SK-N-SH (cell line): ENCODE results near the gene SCARB2. TPM values are rescaled to one million over a fixed set of nuclear protein-coding genes. Genes with fewer than 3 reads are reported as not detected.

Experiments
- CTCF ChIA-PET: fragments of 300-600, 350-600 bp; formaldehyde crosslinking; extraction: SDS; loops from one replicate; lab custom pipeline; 2021; lab: Yijun Ruan, JAX
- POLR2A ChIA-PET: fragments of 350-600 bp; sonication (Branson Sonifier 250); formaldehyde crosslinking; extraction: SDS; loops from one replicate; lab custom pipeline; 2020; ENCODE audit warnings: antibody characterized with exemption, inconsistent platforms; lab: Yijun Ruan, JAX
- DNase-seq: peaks from one replicate; pipeline ENCODE4 v3.0.0; 2012
- H2AFZ ChIP-seq: fragments of 200-600 bp; sonication (generic); 2 replicates; pipeline ENCODE4 v1.8.1; 2016; ENCODE audit warnings: antibody characterized with exemption, mild to moderate bottlenecking, low read depth
- H3F3A ChIP-seq: fragments of 200-600 bp; sonication (generic); replicated peaks from 2 replicates; pipeline ENCODE3; 2016; ENCODE audit warnings: antibody characterized with exemption, mild to moderate bottlenecking; ENCODE audit not compliant: insufficient read depth
- H3K27ac ChIP-seq, 2 experiments: fragments of 200-500 bp in 1 of 2; fragments of 200-600 bp in 1 of 2; sonication (Bioruptor generic) in 1 of 2; sonication (generic), shearing (Covaris generic) in 1 of 2; 2 replicates each; pipeline versions ENCODE4 v1.5.1 to v1.6.1; 2014 to 2016; ENCODE audit warnings: low read depth in 2 of 2, inconsistent platforms in 1 of 2, low read length in 1 of 2, mild to moderate bottlenecking in 1 of 2, mixed read lengths in 1 of 2
- H3K27me3 ChIP-seq: fragments of 200-600 bp; sonication (generic), shearing (Covaris generic); 2 replicates; pipeline ENCODE4 v1.6.1; 2016; ENCODE audit warnings: mixed run types; ENCODE audit not compliant: insufficient read depth
- H3K36me3 ChIP-seq, 2 experiments: fragments of 200-500 bp in 1 of 2; fragments of 200-600 bp in 1 of 2; sonication (Bioruptor generic) in 1 of 2; sonication (generic) in 1 of 2; replicated peaks in 1 of 2; 2 replicates each; pipeline versions ENCODE3 to v1.5.1; 2014 to 2016; ENCODE audit warnings: low read length in 1 of 2, mild to moderate bottlenecking in 1 of 2; ENCODE audit not compliant: insufficient read depth in 2 of 2, control insufficient read depth in 1 of 2
- H3K4me1 ChIP-seq, 2 experiments: fragments of 200-500 bp in 1 of 2; fragments of 200-600 bp in 1 of 2; sonication (Bioruptor generic) in 1 of 2; sonication (generic), shearing (Covaris generic) in 1 of 2; 2 replicates each; pipeline versions ENCODE4 v1.5.1 to v1.6.1; 2014 to 2016; ENCODE audit warnings: low read depth in 1 of 2, low read length in 1 of 2, mixed run types in 1 of 2; ENCODE audit not compliant: insufficient read depth in 2 of 2, control insufficient read depth in 1 of 2
- H3K4me2 ChIP-seq: fragments of 200-600 bp; sonication (generic), shearing (Covaris generic); 2 replicates; pipeline ENCODE4 v1.6.1; 2017; ENCODE audit warnings: mixed run types
- H3K4me3 ChIP-seq, 2 experiments: fragments of 200-500 bp in 1 of 2; fragments of 200-600 bp in 1 of 2; sonication (Bioruptor generic) in 1 of 2; sonication (generic), shearing (Covaris generic) in 1 of 2; 2 replicates each; pipeline versions ENCODE4 v1.5.1 to v1.8.1; 2014 to 2016; ENCODE audit warnings: low read depth in 2 of 2, inconsistent platforms in 1 of 2, low read length in 1 of 2, mild to moderate bottlenecking in 1 of 2, mixed read lengths in 1 of 2, moderate library complexity in 1 of 2
- H3K79me2 ChIP-seq: fragments of 200-600 bp; sonication (generic); 2 replicates; pipeline ENCODE4 v1.8.1; 2017; ENCODE audit warnings: mild to moderate bottlenecking; ENCODE audit not compliant: insufficient read depth
- H3K9ac ChIP-seq: fragments of 200-600 bp; sonication (generic); 2 replicates; pipeline ENCODE4 v1.6.1; 2017; ENCODE audit warnings: mixed run types
- H3K9me2 ChIP-seq: fragments of 200-600 bp; sonication (generic); 2 replicates; pipeline ENCODE4 v1.6.1; 2017; ENCODE audit warnings: mixed run types
- H3K9me3 ChIP-seq: fragments of 200-600 bp; sonication (generic); 2 replicates; pipeline ENCODE4 v1.6.1; 2017; ENCODE audit warnings: mixed run types, mild to moderate bottlenecking, moderate library complexity
- H4K20me1 ChIP-seq: fragments of 200-600 bp; sonication (generic); 2 replicates; pipeline ENCODE4 v1.6.1; 2017; ENCODE audit warnings: mild to moderate bottlenecking, mixed run types; ENCODE audit not compliant: insufficient read depth
- CHD2 ChIP-seq: fragments of 150-350 bp; IDR thresholded peaks from 2 replicates; pipeline ENCODE4 v1.6.1; 2018; ENCODE audit warnings: low read length; ENCODE audit not compliant: partially characterized antibody
- ELF1 ChIP-seq: IDR thresholded peaks from 2 replicates; pipeline ENCODE4 v1.4.0; 2012
- FOSL2 ChIP-seq: IDR thresholded peaks from 2 replicates; pipeline ENCODE4 v1.4.0; 2012; ENCODE audit warnings: low read depth, mild to moderate bottlenecking, moderate library complexity, borderline replicate concordance
- FOXJ3 ChIP-seq: sonication (generic); formaldehyde crosslinking; IDR thresholded peaks from 2 replicates; pipeline ENCODE4 v1.5.1; 2020; ENCODE audit warnings: mild to moderate bottlenecking, missing genetic modification reagents
- FOXM1 ChIP-seq: IDR thresholded peaks from 2 replicates; pipeline ENCODE4 v1.4.0; 2012; ENCODE audit warnings: low read depth, mild to moderate bottlenecking
- IRF3 ChIP-seq: fragments of 150-350 bp; IDR thresholded peaks from 2 replicates; pipeline ENCODE4 v1.6.1; 2016; ENCODE audit warnings: mild to moderate bottlenecking, low read depth, low read length
- JUND ChIP-seq: IDR thresholded peaks from 2 replicates; pipeline ENCODE4 v1.4.0; 2012
- MAX ChIP-seq: IDR thresholded peaks from 2 replicates; pipeline ENCODE4 v1.4.0; 2012; ENCODE audit warnings: low read depth
- MEF2A ChIP-seq: IDR thresholded peaks from 2 replicates; pipeline ENCODE4 v1.4.0; 2012; ENCODE audit warnings: low read depth, borderline replicate concordance
- NFIC ChIP-seq: IDR thresholded peaks from 2 replicates; pipeline ENCODE4 v1.4.0; 2012; ENCODE audit warnings: borderline replicate concordance
- NRF1 ChIP-seq: IDR thresholded peaks from 2 replicates; pipeline ENCODE4 v1.6.1; 2012; ENCODE audit warnings: low read depth, mild to moderate bottlenecking, low read length
- REST ChIP-seq: IDR thresholded peaks from 2 replicates; pipeline ENCODE4 v1.6.1; 2012; ENCODE audit warnings: mild to moderate bottlenecking, low read depth, low read length, moderate library complexity
- RXRA ChIP-seq: IDR thresholded peaks from 2 replicates; pipeline ENCODE4 v1.4.0; 2012; ENCODE audit warnings: low read depth, mild to moderate bottlenecking, borderline replicate concordance
- SIN3A ChIP-seq: IDR thresholded peaks from 2 replicates; pipeline ENCODE4 v1.6.1; 2012; ENCODE audit warnings: low read depth, mild to moderate bottlenecking, low read length, moderate library complexity, borderline replicate concordance
- TAF1 ChIP-seq: IDR thresholded peaks from 2 replicates; pipeline ENCODE4 v1.6.1; 2012; ENCODE audit warnings: low read depth, mild to moderate bottlenecking, low read length, moderate library complexity, borderline replicate concordance
- TEAD4 ChIP-seq: IDR thresholded peaks from 2 replicates; pipeline ENCODE4 v1.4.0; 2012; ENCODE audit warnings: mild to moderate bottlenecking, borderline replicate concordance; ENCODE audit not compliant: insufficient read depth
- USF1 ChIP-seq: IDR thresholded peaks from 2 replicates; pipeline ENCODE4 v1.4.0; 2012; ENCODE audit warnings: low read depth, borderline replicate concordance
- ZBTB33 ChIP-seq: IDR thresholded peaks from 2 replicates; pipeline ENCODE4 v1.4.0; 2012; ENCODE audit warnings: low read depth, borderline replicate concordance
- WGBS: methylation state at CpG from one replicate; pipeline ENCODE4 v1.1.6; 2017; ENCODE audit warnings: low lambda C conversion rate; 5-methylcytosine and 5-hydroxymethylcytosine counted together
- polyA plus RNA-seq, 3 experiments: library from polyadenylated mRNA; depleted of rRNA; stranded (reverse); fragments of >200 nt; gene quantifications; 2 replicates each; pipeline ENCODE4 v1.2.3, GENCODE V29; 2012

The SCARB2 gene
- polyA plus RNA-seq, 1 of the 3 experiments (the other 2 are of a cell fraction) = 82.6 TPM

- ChIA-PET CTCF (no interaction called here), POLR2A (no interaction called here)
- H3K4me1 ChIP-seq = no peaks in the 10 kb centered on the region
- H3F3A ChIP-seq = no peaks in the 10 kb centered on the region
- no peaks in the 10 kb centered on the region for H3K36me3 ChIP-seq
- WGBS = 0% methylated on average over 1 of the region's 1 CpG
- H3K9me3 ChIP-seq = no peaks in the 10 kb centered on the region
- no peak overlapping the region for H3K9ac ChIP-seq
- no peaks in the 10 kb centered on the region for H3K9me2 ChIP-seq
- no peak overlapping the region for H3K27ac ChIP-seq
- H3K27me3 ChIP-seq = no peaks in the 10 kb centered on the region
- no peak overlapping the region for H2AFZ ChIP-seq
- TF ChIP-seq NRF1 (no peak), USF1 (no peak), SIN3A (no peak), FOSL2 (no peak), REST (no peak), IRF3 (no peak), TEAD4 (no peak), RXRA (no peak), MAX (no peak), JUND (no peak), FOXJ3 (CRISPR knock-in tag) (no peak), CHD2 (no peak), MEF2A (no peak), TAF1 (no peak), ZBTB33 (no peak), NFIC (no peak), FOXM1 (no peak), ELF1 (no peak)
- TF ChIP-seq, all 33 proteins: peak for 0
- Histone ChIP-seq H3K79me2 (no peaks in the 10 kb centered on the region), H4K20me1 (no peaks in the 10 kb centered on the region), H3K4me3 (no peak overlapping the region), H3K4me2 (no peak overlapping the region)
- no peak for DNase-seq
These were observed 12.8 kb upstream of the SCARB2 start for GRCh38 chr4:76226418-76226817.
